Measurements from ENCODE around the gene ECI1.

- TF ChIP-seq CTCF (IDR thresholded peaks at IDR 0.05): no peak
- no peak for TF ChIP-seq EP300 (IDR thresholded peaks at IDR 0.05)
These were observed 43.8 kb upstream of the ECI1 start for GRCh38 chr16:2295056-2295798.

Data from tibial nerve (tissue), 4 donors.